Hematopoietic multipotent progenitor cell treated with erythropoietin and hydrocortisone succinate and interleukin-3 and kit ligand, for 4 days (in vitro differentiated cells): ENCODE results near the gene NCKAP5.
"Not testable (repeated sequence)": the region's sequence is repeated elsewhere in the genome, so short reads cannot be mapped to it uniquely, and the experiment has no call there.

Source experiments
- DNase-seq: peaks from one replicate; pipeline ENCODE4 v3.0.0-alpha.2; 2015

NCKAP5 gene

GRCh38 chr2:132849118-132849517 lies 719.1 kb downstream of the NCKAP5 start:
- no peak for DNase-seq

- no peak for DNase-seq
Observed at GRCh38 chr2:132845339-132845738, 722.9 kb downstream of the NCKAP5 start.

- DNase-seq, result no peak
Observed at GRCh38 chr2:132844585-132844984, 723.7 kb downstream of the NCKAP5 start.

GRCh38 chr2:132837769-132838168 lies 730.5 kb downstream of the NCKAP5 start:
- DNase-seq, result no peak

- DNase-seq, result no peak
Observed at GRCh38 chr2:132830321-132830827, 737.9 kb downstream of the NCKAP5 start.

- no peak for DNase-seq
Observed at GRCh38 chr2:132825601-132826000, 742.7 kb downstream of the NCKAP5 start.

GRCh38 chr2:132824716-132825115 lies 743.5 kb downstream of the NCKAP5 start:
- no peak for DNase-seq

GRCh38 chr2:132816234-132816633 lies 752.0 kb downstream of the NCKAP5 start:
- DNase-seq, result no peak

GRCh38 chr2:132815516-132815915 lies 752.7 kb downstream of the NCKAP5 start:
- DNase-seq, result no peak

GRCh38 chr2:132814651-132815050 lies 753.6 kb downstream of the NCKAP5 start:
- no peak for DNase-seq

GRCh38 chr2:132813422-132813821 lies 754.8 kb downstream of the NCKAP5 start:
- no peak for DNase-seq

GRCh38 chr2:132811148-132811915 lies 756.9 kb downstream of the NCKAP5 start:
- no peak for DNase-seq

- DNase-seq, result not testable (repeated sequence)
Observed at GRCh38 chr2:132809962-132810361, 758.3 kb downstream of the NCKAP5 start.

- peak; percentile 9 for DNase-seq
Observed at GRCh38 chr2:132804051-132804450, 764.2 kb downstream of the NCKAP5 start.

GRCh38 chr2:132798341-132798740 lies 769.9 kb downstream of the NCKAP5 start:
- DNase-seq, result no peak

GRCh38 chr2:132797556-132797955 lies 770.7 kb downstream of the NCKAP5 start:
- no peak for DNase-seq

- DNase-seq, result no peak
Observed at GRCh38 chr2:132797071-132797470, 771.2 kb downstream of the NCKAP5 start.

GRCh38 chr2:132795220-132795619 lies 773.0 kb downstream of the NCKAP5 start:
- no peak for DNase-seq

GRCh38 chr2:132793532-132793931 lies 774.7 kb downstream of the NCKAP5 start:
- DNase-seq, result no peak

- DNase-seq, result no peak
Observed at GRCh38 chr2:132790207-132790785, 778.0 kb downstream of the NCKAP5 start.

GRCh38 chr2:132789066-132789465 lies 779.2 kb downstream of the NCKAP5 start:
- no peak for DNase-seq

GRCh38 chr2:132788310-132788838 lies 779.9 kb downstream of the NCKAP5 start:
- DNase-seq, result no peak

GRCh38 chr2:132783883-132784282 lies 784.4 kb downstream of the NCKAP5 start:
- DNase-seq, result no peak

GRCh38 chr2:132782176-132782783 lies 786.0 kb downstream of the NCKAP5 start:
- no peak for DNase-seq
